ENCODE data around the gene SH2D6. TPM values are rescaled to one million over a fixed set of nuclear protein-coding genes. Genes with fewer than 3 reads are reported as not detected.
"Not testable (repeated sequence)": the region's sequence is repeated elsewhere in the genome, so short reads cannot be mapped to it uniquely, and the experiment has no call there.

The SH2D6 gene
- total RNA-seq, 1 donor from 2014 or later: 0.13 TPM

- no peak for DNase-seq (ENCODE audit: low read depth, low spot score)
Measured at GRCh38 chr2:85468096-85468703, 49.7 kb downstream of the SH2D6 start.

DNA sequence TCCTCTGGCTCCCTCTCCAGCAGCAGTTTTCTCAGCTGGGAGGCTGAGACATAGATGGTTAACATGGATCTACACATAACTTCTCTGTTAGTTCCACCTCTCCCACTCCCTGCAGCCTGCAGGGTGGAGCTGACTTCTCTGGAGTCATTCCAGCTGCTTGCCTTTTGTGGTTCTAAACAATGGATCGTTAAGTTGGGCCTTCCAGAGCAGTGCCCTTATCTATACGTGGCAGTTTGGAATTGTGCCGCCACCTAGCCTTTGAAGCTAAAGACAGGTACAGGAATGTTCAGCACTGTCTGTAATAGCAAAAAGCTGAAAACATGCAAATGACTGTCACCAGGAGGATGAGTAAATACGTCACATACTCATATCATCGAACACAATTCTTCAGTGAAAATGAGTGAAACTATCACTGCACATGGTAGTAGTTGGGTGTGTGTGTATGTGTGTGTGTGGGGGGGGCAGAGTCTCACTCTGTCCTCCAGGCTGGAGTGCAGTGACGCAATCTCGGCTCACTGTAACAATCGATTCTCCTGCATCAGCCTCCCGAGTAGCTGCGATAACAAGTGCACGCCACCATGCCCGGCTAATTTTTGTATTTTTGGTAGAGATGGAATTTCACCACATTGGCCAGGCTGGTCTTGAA is 50.3 kb downstream of the SH2D6 start:
- DNase-seq (ENCODE audit: low read depth, low spot score): peak; percentile 40

DNA sequence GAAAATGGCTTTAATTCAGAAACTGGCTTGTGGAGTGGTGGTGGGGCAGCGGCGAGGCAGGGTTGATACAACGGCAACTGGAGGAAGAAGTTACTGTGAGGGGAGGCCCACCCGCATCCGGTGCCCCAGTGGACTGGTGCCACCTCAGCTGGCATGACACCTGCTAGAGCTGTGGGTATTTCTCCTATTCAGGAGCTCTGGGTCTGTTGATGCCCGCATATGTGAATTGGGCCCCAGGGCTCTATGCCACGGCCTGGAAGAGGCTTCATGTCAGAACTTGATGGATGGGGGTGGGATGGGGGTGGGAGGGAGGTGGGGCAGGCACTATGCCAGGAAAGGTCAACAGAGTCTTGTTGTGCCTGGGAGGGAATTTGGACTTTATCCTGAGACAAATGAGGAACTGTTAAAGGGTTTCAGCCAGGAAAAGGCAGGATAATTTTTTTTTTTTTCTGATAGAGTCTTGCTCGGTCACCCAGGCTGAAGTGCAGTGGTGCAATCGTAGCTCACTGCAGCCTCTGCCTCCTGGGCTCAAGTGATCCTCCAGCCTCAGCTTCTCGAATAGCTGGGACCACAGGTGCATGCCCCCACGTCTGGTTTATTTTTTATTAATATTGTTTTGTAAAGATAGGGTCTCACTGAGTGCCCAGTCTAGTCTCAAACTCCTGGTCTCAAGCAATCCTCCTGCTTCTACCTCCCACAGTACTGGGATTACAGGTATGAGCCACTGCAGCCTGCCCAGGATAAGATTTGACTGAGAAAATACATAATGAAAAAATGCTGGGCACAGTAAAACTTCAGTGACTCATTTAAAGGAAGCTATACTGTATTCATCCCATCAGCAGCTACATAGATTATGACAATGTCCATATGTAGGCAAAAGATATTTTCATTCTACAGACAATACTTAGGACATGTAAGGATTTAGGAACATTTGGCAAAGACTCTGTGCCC is 52.6 kb downstream of the SH2D6 start:
- DNase-seq (ENCODE audit: low read depth, low spot score): no peak

DNA sequence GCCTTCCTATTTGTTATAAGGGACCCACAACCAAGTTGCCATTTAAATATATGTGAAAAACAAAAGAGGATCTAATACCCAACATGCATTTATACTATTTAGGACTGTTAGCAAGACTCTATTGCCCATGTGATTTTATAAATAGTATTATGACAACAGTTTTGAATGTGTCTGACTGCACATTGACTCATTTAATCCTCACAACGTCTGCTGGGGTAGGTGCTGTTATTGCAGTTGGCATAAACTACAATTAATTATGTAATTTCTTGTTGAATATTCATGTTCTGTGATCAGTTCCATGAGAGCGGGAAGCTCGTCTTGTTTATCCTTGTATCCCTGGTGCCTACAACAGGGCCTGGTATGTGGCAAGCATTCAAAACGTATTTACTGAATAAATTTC is 53.7 kb downstream of the SH2D6 start:
- no peak for DNase-seq (ENCODE audit: low read depth, low spot score)

DNA sequence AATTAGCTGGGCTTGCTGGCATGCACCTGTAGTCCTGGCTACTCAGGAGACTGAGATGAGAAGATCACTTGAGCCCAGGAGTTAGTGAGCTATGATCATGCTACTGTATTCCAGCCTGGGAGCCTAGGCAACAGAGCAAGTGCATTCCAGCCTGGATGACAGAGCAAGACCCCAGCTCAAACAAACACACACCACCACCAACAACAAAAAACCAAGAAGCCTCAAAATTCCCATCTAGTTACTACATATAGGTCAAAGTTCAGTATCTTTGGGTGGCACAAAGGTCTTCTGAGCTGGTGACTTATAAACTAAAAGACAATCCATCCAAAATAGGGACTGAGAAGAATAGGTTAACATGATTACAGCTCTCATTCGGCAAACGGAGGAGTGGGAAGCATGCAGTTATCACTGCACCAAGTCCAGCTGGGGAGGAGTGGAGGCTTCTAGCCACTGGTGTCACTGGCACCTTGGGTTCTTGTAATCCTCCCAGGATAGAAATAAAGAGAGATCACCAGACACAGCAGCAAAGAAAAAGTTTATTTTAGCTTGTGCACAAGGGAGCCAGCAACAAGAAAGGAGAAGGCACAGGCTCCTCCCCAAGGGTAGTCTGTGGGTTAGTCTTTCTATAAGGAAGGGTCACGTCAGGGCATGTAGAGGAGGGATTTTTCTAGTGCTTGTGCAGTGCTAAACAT is 57.4 kb downstream of the SH2D6 start:
- DNase-seq (ENCODE audit: low read depth, low spot score): no peak

DNA sequence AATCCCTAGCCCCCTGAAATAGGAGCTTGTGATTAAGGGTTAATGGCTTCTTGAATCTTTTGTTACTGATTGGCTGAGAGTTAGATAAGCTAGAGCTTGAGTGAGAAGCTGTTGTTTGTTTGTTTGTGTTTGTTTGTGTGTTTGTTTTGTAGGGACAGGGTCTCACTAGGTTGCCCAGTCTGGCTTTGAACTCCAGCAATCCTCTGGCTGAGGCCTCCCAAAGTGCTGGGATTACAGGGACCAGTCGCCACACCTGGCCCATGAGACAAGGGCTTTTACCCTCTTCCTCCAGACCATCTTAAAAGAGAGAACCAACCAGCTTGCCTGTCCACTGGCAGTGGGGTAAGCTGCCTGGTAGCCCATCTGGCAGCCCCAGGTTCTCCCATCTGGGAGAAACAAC is 58.1 kb downstream of the SH2D6 start:
- DNase-seq (ENCODE audit: low read depth, low spot score): no peak

DNA sequence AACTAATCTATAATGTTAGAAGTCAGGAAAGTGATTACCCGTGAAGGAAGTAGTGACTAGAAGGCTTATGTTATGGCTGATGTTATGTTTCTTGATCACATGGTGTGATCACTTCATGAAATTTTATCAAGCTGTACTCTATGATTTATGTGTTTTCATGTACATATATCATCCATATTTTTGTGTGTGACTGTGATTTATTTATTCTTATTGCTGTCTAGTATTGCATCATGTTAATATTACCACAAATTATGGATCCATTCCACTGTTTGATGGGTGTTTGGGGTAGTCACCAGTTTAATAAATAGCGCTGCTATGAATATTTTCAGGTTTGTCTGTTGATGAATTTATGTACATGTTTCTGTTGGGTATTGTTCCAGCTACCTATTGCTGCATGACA is 59.4 kb downstream of the SH2D6 start:
- DNase-seq (ENCODE audit: low read depth, low spot score): no peak

GRCh38 chr2:85481818-85482777 is 63.6 kb downstream of the SH2D6 start:
- DNase-seq (ENCODE audit: low read depth, low spot score): no peak

DNA sequence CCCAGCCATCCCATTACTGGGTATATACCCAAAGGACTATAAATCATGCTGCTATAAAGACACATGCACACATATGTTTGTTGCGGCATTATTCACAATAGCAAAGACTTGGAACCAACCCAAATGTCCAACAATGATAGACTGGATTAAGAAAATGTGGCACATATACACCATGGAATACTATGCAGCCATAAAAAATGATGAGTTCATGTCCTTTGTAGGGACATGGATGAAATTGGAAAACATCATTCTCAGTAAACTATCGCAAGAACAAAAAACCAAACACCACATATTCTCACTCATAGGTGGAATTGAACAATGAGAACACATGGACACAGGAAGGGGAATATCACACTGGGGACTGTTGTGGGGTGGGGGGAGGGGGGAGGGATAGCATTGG is 66.1 kb downstream of the SH2D6 start:
- DNase-seq (ENCODE audit: low read depth, low spot score): not testable (repeated sequence)

DNA sequence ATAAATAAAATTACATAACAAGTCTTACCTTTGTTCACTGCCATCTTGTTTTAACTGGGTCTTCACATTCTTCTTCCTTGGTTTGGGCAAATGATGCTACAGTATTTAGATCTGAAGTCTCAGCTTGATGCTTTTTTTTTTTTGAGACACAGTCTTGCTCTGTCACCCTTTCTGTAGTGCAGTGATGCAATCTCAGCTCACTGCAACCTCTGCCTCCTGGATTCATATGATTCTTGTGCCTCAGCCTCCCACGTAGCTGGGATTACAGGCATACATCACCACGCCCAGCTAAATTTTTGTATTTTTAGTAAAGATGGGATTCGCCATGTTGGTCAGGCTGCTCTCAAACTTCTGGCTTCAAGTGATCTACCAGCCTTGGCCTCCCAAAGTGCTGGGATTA is 67.3 kb downstream of the SH2D6 start:
- DNase-seq (ENCODE audit: low read depth, low spot score): no peak

Other genes starting within 250 kb of the SH2D6 start
- gene TGOLN2, start 90.7 kb upstream of the SH2D6 start, total RNA-seq: 132 and 163 TPM in 2 replicates
- gene RETSAT, start 64.2 kb upstream of the SH2D6 start, total RNA-seq: 36.3 and 67.8 TPM in 2 replicates
- gene ELMOD3, start 63.9 kb upstream of the SH2D6 start, total RNA-seq: 8.3 and 17.9 TPM in 2 replicates
- 73.1 and 75.6 TPM in 2 replicates for gene CAPG, start 8.3 kb upstream of the SH2D6 start, total RNA-seq
- gene MAT2A, start 120.5 kb downstream of the SH2D6 start, total RNA-seq: 161 and 214 TPM in 2 replicates
- 39.1 and 68.9 TPM in 2 replicates for gene GGCX, start 142.8 kb downstream of the SH2D6 start, total RNA-seq
- gene VAMP8, start 158.9 kb downstream of the SH2D6 start, total RNA-seq: 14.6 and 19.2 TPM in 2 replicates
- gene VAMP5, start 165.7 kb downstream of the SH2D6 start, total RNA-seq: 60.0 and 101 TPM in 2 replicates
- gene RNF181, start 177.0 kb downstream of the SH2D6 start, total RNA-seq: 164 and 248 TPM in 2 replicates
- gene TMEM150A, start 184.0 kb downstream of the SH2D6 start, total RNA-seq: 8.5 and 8.8 TPM in 2 replicates
- 20.6 and 21.2 TPM in 2 replicates for gene C2orf68, start 193.4 kb downstream of the SH2D6 start, total RNA-seq
- gene USP39, start 197.5 kb downstream of the SH2D6 start, total RNA-seq: 56.8 and 75.7 TPM in 2 replicates
- gene SFTPB, start 249.5 kb downstream of the SH2D6 start, total RNA-seq: not detected in 2 replicates

All from pulmonary artery endothelial cell (primary cell).